HFFc6 (cell line): ENCODE measurements around the gene IGSF3. TPM values are rescaled to one million over a fixed set of nuclear protein-coding genes. Genes with fewer than 3 reads are reported as not detected.
A peak's percentile ranks its signal among the peaks of the same experiment; 100 is the strongest.

Source experiments
- DNase-seq: peaks from one replicate; pipeline ENCODE4 v3.0.0-alpha.2; 2018
- H3K27ac Mint-ChIP-seq: 2 replicates; pipeline ENCODE4 v1.8.0; 2020; ENCODE audit warnings: mild to moderate bottlenecking, mixed read lengths
- H3K27me3 Mint-ChIP-seq: 2 replicates; pipeline ENCODE4 v1.8.0; 2021; ENCODE audit warnings: mild to moderate bottlenecking, moderate library complexity, mixed read lengths; ENCODE audit not compliant: insufficient read depth
- H3K36me3 Mint-ChIP-seq: 2 replicates; pipeline ENCODE4 v1.8.0; 2021; ENCODE audit warnings: low read depth, mixed read lengths
- H3K4me1 Mint-ChIP-seq: 2 replicates; pipeline ENCODE4 v1.8.0; 2020; ENCODE audit warnings: low read depth, mixed read lengths
- H3K4me3 Mint-ChIP-seq: 2 replicates; pipeline ENCODE4 v1.8.0; 2020; ENCODE audit warnings: mild to moderate bottlenecking, moderate library complexity, mixed read lengths
- H3K9me3 Mint-ChIP-seq: 2 replicates; pipeline ENCODE4 v1.8.0; 2020; ENCODE audit warnings: mild to moderate bottlenecking, mixed read lengths
- total RNA-seq, 6 experiments: library from RNA; stranded (reverse); fragmentation: NEBNext Ultra II Directional; extraction: Animal tissue kit (Norgen Biotek cat#: 25700); gene quantifications; 2 replicates in 1 of 6; 3 replicates in 5 of 6; pipeline ENCODE4 v1.2.3, GENCODE V29; 2021
- TF ChIP-seq, protein P1 (sequence below): fragments of 200-600 bp; sonication (generic); IDR thresholded peaks from 2 replicates; pipeline ENCODE4 v1.5.0; 2021; ENCODE audit warnings: antibody characterized with exemption, mild to moderate bottlenecking

IGSF3 gene
- total RNA-seq, 6 experiments from 2014 or later, result not detected

- Mint-ChIP-seq H3K36me3 (no peaks in the 10 kb centered on the region), H3K9me3 (no peaks in the 10 kb centered on the region), H3K4me1 (peaks cover 8% of the 10 kb centered on the region), H3K4me3 (no peak overlapping the region), H3K27ac (no peak overlapping the region), H3K27me3 (peaks cover 23% of the 10 kb centered on the region)
- TF ChIP-seq, protein P1, sequence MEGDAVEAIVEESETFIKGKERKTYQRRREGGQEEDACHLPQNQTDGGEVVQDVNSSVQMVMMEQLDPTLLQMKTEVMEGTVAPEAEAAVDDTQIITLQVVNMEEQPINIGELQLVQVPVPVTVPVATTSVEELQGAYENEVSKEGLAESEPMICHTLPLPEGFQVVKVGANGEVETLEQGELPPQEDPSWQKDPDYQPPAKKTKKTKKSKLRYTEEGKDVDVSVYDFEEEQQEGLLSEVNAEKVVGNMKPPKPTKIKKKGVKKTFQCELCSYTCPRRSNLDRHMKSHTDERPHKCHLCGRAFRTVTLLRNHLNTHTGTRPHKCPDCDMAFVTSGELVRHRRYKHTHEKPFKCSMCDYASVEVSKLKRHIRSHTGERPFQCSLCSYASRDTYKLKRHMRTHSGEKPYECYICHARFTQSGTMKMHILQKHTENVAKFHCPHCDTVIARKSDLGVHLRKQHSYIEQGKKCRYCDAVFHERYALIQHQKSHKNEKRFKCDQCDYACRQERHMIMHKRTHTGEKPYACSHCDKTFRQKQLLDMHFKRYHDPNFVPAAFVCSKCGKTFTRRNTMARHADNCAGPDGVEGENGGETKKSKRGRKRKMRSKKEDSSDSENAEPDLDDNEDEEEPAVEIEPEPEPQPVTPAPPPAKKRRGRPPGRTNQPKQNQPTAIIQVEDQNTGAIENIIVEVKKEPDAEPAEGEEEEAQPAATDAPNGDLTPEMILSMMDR, result no peak
- DNase-seq, result no peak
Measured at GRCh38 chr1:116579259-116579875, 88.2 kb downstream of the IGSF3 start.

DNA sequence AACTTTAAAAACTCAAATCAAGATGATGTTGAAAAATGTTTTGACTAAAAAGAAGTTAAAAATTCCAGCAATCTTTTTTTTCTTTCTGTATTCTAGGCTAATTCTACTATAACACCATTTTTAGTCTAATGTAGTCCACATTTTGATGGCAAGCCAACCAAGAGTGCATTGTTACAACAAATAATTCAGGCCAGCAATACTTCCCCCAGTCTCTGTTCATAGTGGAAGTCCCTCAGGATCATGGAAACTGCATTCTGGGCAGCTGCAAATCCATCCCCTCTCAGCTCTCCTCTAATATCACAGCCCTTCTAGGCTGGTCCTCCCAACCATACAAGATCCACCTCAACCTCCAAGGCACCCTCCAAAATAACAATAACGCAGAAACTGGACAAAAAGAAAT lies 89.0 kb downstream of the IGSF3 start:
- peaks cover 16% of the 10 kb centered on the region for H3K4me1 Mint-ChIP-seq
- no peaks in the 10 kb centered on the region for H3K36me3 Mint-ChIP-seq
- TF ChIP-seq, protein P1, result no peak
- H3K9me3 Mint-ChIP-seq, result no peaks in the 10 kb centered on the region
- DNase-seq, result no peak
- H3K27me3 Mint-ChIP-seq, result peaks cover 25% of the 10 kb centered on the region
- H3K27ac Mint-ChIP-seq, result no peak overlapping the region
- no peak overlapping the region for H3K4me3 Mint-ChIP-seq

GRCh38 chr1:116577759-116578314 lies 89.7 kb downstream of the IGSF3 start:
- DNase-seq, result no peak

DNA sequence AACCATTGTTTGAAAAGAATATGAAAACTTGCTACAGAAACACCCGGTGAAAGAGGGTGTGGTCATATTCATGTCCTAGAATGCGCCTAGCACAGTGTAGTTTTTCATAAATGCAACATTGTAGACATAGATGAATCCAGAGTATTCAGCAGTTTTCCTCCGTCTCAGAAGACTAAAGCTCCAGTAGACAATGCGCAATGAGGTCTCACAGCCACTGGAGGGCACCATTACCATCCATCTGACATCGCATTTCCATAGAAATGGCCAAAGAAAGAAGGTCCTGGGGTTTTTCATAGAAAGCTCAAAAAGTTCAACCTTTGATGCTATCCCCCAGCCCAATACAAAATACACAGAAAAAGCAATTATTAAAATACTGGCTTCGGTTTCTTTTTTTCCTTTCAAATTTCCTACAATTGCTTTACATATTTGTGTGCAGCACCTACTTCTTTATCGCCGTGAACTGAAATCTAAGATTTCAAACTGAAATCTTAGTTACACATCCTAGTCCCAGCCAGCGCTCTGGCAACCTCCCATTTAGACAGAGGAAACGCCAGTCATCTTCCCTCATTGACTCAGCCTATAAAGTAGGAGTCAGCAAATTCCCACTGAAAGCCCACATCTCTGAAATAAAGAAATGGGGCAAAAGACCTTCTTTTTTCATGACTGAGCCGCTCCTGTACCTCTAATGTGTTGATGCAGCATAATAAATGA lies 92.8 kb downstream of the IGSF3 start:
- Mint-ChIP-seq H3K36me3 (no peaks in the 10 kb centered on the region), H3K4me3 (no peak overlapping the region), H3K9me3 (no peaks in the 10 kb centered on the region), H3K27ac (no peak overlapping the region), H3K4me1 (peaks cover 38% of the 10 kb centered on the region), H3K27me3 (peaks cover 22% of the 10 kb centered on the region)
- TF ChIP-seq, protein P1, result peak; percentile 93
- DNase-seq, result peak; percentile 48

More at GRCh38 chr1:116577759-116578314, 89.7 kb downstream of the IGSF3 start:
- Mint-ChIP-seq H3K36me3 (no peaks in the 10 kb centered on the region), H3K27ac (no peak overlapping the region), H3K4me1 (peaks cover 24% of the 10 kb centered on the region), H3K27me3 (peaks cover 18% of the 10 kb centered on the region), H3K9me3 (no peaks in the 10 kb centered on the region), H3K4me3 (no peak overlapping the region)
- TF ChIP-seq, protein P1, result no peak

DNA sequence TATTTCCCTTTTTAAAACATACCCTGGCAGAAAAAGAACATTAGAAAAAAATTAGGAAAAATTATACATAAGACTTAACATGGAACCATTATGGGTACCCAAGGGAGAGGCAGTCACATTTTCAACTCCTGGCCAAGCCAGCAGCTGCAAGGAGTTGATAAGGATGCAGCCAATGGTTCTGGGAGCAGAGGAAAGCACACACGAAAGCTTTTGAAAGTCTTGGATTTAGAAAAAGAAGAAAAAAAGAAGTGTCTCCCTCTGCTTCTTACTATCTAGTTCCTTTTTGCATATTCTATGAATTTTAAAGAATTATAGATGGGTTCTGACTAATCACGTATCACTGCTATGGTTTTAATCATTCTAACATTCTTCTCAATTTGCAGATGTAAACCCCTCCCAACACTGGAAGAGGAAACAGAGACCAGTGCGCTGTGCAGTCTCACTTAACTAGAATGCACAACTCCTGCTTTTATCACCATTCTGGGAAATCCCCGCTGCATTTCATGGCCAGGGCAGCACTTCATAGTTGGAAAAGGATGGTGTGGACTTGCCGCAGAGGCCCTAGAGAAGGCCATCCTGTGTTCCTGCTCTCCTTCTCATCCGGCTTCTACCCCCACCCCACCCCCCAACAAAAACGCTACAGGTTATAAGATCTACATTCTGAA lies 94.0 kb downstream of the IGSF3 start:
- Mint-ChIP-seq H3K27me3 (peaks cover 20% of the 10 kb centered on the region), H3K36me3 (no peaks in the 10 kb centered on the region; the same call in 1 of the 2 replicates), H3K27ac (no peak overlapping the region), H3K9me3 (no peaks in the 10 kb centered on the region), H3K4me3 (no peak overlapping the region), H3K4me1 (peaks cover 49% of the 10 kb centered on the region)
- TF ChIP-seq, protein P1, result no peak
- no peak for DNase-seq
